GM19099 (cell line): Measurements from ENCODE around the gene AK8.

Experiments
- POLR2A ChIP-seq: IDR thresholded peaks from 3 replicates; pipeline ENCODE4 v1.6.1; 2011; ENCODE audit warnings: low read depth; ENCODE audit not compliant: insufficient read length; ENCODE audit errors: extremely low read depth

Gene AK8

DNA sequence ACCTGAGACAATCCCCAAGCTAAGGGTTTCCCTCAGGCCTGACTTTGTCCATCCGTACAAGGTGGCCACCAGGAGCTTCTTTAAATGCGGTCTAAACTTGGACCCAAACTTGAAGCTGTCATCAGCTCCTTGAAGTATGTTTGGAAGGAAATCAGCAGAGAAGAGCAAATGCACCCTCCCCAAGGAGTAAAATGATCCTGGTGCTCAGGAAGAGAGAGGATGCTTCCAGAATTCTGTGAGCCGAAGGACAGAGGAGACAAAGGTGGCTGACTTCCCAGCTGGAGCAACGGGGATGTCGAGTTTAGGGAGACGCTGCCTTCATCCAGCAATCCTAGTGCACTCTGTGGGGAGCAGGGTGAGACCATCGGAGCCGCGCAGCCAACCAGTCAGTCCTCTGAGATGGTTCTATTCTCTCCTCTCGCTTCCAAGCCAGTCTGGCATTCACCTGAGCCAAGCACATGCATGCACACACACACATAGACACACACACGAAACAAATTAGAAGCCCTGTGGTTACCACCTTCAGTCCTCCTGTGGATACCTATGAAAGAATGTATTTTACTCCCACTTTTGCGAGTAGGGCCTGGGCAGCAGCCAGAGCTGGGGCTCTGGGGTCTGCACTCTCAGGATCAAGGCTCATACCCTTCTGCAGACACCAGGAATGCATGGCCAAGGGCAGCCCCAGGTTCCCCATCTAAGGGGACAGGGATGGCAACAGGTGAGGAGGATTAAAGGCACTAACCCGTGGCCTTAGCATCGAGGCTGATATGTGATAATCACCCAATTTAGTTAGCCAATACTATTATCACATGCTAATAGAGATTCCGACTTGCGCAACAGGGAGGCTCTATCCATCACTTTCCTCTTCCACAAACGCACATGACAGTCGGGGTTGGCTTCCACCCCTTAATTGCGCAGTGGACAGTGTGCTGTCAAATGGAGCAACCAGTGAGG lies 132.1 kb downstream of the AK8 start:
- TF ChIP-seq POLR2A, result no peak

DNA sequence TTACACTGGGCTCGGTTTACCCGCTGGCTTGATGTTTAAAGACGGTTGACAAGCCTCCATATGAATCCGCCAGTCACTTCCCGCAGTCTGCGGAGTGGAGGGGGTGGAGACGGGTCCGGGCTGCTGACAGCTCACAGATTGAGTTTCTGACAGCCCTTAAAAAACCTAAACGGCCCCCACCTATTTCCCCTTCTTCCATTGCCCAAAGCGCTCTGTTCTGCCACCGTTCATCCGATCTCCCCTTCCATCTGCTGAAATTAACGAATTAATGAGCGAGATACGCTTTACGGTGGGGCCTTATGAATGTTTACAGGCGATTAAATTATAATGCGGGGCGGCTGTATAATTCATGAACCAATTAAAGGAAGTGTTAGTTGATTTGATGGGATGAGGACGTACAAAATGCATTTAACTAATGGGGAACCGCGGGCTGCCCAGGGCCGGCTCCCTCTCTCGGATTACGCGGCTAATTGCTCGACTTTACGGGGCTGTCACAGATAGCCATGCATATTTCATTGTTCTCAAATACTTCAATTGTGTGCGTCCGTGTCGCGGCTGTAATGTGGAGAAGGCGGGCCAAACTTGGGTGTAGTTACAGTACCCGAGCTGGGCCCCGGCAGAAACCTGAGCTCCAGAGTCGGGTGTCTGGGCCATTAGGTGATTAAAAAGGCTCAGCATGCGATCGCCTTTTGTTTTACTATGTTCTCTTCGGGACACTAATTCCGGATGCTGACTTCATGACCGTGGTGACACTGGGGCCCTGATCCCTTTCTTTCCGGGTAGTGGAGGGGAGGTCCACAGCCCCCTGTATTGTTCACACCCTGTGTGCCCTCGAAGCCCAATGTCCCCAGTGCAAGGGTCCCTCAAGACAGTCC lies 133.0 kb downstream of the AK8 start:
- TF ChIP-seq POLR2A, result no peak

DNA sequence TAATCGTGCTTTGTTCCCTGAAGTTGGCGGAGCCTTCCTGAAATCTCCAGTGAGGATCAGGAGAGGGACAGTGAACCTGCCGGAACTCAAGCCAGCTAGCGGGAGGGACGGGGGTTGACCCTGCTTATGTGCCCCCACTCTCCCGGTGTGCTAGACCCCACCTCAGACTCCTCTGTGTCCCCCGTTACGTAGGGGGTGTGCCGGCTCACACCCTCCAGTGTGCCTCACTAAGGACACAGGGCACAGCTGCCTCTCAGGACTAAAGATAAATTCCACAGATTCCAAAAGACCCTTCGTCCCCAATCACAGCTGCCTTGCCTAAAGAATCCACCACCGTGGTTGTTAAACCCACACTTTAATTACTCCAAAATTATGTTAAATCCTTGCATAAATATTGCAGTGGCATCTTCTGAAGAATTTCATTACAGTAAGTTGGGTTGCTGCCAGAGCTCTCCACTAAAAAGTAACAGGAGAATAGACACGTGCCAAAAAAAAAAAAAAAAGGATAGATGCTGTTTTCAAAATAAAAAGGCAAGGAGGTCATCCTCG lies 134.1 kb downstream of the AK8 start:
- TF ChIP-seq POLR2A, result no peak

DNA sequence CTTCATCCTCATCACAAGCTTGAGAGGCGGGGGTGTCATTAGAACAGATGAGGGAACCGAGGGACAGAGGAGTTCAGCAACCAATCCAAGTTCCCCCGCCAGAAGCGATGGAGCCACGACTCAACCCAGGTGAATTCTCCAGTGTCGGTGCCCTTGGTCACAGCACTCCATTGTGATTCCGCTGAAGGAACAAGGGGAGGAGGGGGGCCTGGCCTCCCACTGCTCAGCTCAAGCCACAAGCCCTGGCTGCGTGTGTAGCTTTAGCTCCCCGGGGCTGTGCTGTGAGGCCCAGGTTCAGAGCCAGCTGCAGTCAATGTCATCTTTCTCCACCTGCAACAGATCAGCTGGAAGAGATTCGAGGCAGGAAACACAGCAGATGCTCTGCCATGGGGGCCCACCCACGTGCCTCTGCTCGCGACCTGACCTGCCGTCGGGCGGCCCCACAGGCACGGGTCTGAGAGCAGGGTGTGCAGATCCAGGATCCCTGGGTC lies 135.2 kb downstream of the AK8 start:
- no peak for TF ChIP-seq POLR2A

DNA sequence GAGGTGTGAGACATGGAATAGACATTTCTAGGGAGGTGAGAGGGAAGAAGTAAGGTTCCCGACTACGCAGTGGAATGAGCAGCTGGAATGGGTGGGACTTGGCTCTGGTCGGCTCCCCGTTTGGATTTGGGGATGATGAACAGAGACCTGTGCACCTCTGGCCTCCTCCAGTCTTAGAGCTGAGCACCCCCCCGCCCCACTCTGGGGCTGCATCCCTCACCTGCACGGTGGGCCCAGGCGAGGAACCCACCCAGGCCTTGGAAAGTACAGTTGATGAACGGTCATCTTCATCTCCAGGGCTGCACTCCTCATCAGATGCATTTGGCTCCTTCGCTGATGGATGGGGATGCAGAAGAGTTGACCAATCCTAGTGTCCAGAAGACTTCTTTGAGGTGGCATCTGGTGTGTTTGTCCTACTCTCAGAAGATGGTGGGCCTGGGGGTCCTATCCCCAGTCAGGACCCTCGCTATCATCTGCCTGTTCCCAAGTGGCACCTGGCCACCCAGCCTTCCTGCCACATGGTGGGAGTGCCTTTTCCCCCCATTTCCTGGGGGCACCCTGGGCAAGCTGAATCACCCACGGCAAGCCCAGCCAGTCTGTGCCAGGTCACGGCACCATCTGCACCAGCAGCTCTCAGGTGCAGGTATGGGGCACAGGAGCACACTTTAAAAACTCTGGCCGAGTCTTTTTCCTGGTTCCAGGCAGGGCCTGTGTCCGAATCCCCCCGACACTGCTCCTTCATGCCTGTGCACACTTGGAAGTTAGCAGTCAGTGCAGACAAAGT lies 137.4 kb downstream of the AK8 start:
- no peak for TF ChIP-seq POLR2A

DNA sequence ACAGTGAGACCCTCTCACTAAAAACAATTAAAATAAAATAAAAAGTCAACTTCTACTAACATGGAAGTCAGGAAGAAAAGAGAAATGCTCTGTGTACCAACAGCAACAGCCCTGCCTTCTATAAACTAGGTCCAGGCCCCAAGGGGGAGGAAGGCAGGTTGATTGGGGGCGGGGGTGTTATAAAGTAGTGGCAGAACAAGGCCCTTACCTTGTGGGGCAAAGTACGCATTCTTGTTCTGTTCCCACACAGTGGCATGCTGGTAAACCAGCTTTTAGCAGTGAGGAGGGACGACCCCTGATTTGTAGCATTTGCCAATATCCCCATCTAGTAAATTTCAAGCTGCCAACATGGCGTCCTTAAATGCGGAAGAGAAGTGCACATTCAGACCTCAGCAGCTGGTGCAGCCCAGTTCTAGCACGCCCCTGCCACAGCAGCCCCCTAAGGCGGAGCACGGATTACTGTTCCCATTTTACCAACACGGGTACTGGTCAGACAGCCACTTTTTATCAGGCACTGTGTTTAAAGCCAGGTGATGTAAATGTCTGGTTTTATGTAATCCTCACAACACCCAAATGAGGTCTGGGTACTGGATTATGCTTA lies 138.3 kb downstream of the AK8 start:
- TF ChIP-seq POLR2A, result no peak

DNA sequence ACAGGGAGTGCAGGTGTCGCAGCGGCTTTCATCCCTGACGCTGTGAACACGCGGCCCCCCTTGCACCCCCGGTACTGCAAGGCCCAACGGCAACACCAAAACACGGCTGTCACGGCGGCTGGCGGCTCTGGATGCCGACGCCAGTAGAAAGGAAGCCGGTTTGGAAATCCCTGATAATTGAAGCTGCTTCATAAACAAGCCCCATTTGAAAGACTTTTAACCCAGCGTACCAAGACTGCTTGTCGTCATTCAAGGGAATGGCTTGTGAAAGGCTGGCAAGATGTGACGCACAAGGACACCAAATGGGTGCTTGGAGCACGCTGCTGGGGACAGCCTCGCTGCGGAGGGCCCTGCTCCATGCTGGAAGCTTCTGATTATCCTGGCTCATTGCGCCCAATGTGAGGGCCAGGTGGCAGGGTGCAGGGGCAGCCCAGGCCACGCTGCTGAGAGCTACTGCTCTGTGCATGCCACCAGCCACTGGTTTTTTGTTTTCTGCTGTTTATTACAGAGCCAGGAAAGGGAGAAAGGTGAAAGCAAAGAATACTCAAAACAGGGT lies 144.7 kb downstream of the AK8 start:
- TF ChIP-seq POLR2A, result no peak

DNA sequence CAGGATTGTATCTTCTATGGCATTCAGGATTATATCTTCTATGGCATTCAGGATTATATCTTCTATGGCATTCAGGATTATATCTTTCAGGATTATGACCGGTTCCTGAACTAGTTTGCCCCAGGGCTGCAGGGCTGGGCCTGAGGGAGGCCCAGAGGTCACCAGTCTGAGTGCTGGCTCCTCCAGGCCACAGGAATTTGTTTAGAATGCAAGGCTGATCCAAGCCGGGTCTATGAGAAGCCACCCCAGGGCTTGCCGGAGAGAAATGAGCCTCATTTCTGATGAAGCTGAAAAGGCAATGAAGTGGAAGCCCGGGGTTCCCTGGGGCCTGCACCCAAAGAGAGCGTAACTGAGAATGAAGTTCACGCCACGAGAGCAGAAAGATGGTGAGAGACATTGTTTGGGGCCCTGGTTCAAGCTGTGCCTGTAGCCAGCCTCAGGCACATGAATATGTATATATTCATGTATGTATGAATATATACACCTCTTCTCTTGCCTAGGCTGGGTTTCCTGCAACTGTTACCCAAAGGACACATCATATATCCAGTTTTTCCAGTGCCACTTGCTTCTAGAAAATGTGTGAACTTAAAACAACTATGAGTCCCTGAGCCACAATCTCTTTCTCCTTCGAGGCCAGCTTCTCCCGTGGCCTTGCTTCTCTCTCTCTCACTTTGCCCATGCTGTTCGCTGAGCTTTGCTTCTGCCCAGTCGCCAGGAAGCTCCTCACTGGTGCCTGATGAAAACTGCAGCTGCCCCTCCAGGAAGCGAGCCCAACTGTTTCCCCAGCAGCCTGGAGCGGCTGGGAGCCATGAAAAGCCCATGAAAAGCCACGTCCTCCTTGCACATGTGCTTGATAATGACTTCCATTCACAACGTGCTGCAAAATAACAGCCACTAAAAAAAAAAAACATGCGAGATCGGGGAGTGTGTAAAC lies 145.5 kb downstream of the AK8 start:
- no peak for TF ChIP-seq POLR2A

DNA sequence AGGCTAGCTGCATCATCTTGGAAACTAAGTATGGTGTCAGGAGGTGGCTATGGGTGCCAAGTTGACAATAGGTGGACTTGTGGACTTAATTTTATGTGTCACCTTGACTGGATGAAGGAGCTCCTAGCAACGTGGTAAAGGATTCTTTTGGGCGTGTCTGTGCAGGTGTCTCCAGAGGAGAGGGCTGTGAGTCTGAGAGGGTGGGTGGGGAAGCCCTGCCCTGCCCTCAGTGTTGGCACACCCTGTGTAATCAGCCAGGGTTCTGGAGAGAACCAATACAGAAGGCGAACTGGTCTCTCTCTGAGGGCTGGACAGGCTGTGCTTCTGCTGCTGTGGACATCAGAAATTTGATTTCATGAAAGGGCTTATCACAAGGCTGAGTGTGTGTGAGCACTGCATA lies 146.9 kb downstream of the AK8 start:
- TF ChIP-seq POLR2A, result no peak

DNA sequence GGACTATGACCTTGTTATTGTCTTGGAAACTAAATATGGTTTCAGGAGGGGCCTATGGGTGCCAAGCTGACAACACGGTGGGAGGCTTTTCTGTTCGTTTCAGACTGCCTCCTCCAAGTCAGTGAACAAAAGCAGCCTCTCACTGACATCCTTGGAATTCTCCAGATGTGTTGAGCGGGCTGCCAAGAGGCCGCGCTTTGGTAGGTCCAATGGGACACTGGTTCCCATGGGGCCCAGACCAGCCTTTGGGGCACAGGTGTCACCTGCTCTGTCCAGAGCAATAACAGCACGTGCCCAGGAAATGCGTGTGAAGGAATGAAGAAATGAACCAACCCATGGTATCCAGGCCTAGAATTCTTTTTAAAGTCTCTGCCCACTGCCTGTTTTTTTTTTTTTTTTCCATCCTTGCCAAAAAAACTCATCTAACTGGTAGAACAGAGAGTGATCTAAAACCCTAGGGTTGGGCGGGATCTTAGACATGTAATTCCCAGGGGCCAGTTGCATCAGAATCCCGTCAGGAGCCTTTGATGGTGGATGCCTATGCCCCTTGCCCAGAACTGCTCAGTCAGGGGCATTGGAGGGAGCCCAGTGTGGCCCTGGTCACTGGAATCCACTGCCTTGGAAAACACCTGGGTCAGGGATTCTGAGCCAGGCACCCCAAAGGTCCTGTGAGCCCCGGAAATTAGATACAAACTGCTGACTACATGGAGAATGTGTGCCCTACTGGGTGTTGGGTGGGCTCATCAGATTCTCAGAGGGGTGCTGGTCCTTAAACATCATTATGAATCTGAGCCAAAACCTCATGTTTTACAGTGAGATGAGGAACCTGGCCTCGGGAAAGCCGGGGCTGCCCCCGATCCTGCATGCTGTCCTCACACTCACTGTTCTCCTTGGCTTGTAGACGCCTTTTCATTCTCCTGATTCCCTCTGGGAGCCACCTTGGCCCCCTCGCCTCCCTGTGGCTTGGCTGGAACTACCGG lies 147.7 kb downstream of the AK8 start:
- no peak for TF ChIP-seq POLR2A

DNA sequence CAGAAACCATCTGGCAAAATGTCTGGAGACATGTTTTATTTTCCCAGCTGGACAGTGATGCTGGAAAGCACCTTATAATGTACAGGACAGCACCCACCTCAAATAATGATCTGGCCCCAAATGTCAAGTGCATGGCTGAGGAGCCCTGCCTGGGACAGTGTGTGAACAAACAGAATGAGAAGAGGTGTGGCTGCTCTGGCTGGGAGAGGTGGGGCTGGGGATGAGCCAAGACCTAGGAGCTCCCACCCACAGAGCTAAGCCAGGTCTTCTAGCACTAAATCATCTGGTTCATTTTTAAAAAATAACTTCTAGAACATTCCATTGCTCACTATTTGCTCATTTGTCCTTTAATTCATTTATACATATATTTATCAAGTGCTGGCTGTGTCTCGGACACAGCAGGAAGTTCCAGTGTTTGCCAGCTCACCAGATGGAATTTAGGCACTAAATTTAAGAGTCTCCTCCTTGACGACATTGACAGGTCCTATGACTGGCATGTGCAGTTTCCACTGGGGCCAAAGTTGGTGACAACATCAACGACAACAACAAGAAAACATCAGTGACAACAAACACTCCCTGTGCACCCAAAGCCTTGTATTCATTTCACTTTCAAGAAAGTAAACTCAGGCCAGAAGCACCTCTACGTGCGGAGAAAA lies 148.7 kb downstream of the AK8 start:
- TF ChIP-seq POLR2A, result no peak
